HUES48 (cell line): ENCODE data around the gene SPDYE2.
"Not testable (repeated sequence)": the region's sequence is repeated elsewhere in the genome, so short reads cannot be mapped to it uniquely, and the experiment has no call there.

ENCODE experiments used
- H3K27ac ChIP-seq: one replicate; pipeline ENCODE4 v1.7.0; 2013; ENCODE audit warnings: low read depth, low read length, inconsistent platforms
- H3K27me3 ChIP-seq: 2 replicates; pipeline ENCODE4 v1.6.1; 2013; ENCODE audit warnings: mild to moderate bottlenecking, low read length; ENCODE audit not compliant: control insufficient read depth, insufficient read depth
- H3K36me3 ChIP-seq: 2 replicates; pipeline ENCODE4 v1.6.1; 2013; ENCODE audit warnings: low read length; ENCODE audit not compliant: control insufficient read depth, insufficient read depth
- H3K4me1 ChIP-seq: 2 replicates; pipeline ENCODE4 v1.6.1; 2013; ENCODE audit warnings: mild to moderate bottlenecking, low read length; ENCODE audit not compliant: control insufficient read depth, insufficient read depth
- H3K4me3 ChIP-seq: 2 replicates; pipeline ENCODE4 v1.5.1; 2013; ENCODE audit warnings: mild to moderate bottlenecking, low read depth, low read length
- H3K9ac ChIP-seq: 2 replicates; pipeline ENCODE4 v1.6.1; 2013; ENCODE audit warnings: mild to moderate bottlenecking, low read depth, low read length, moderate library complexity
- H3K9me3 ChIP-seq: 2 replicates; pipeline ENCODE4 v1.6.1; 2013; ENCODE audit warnings: low read length; ENCODE audit not compliant: control insufficient read depth, insufficient read depth

Gene SPDYE2

DNA sequence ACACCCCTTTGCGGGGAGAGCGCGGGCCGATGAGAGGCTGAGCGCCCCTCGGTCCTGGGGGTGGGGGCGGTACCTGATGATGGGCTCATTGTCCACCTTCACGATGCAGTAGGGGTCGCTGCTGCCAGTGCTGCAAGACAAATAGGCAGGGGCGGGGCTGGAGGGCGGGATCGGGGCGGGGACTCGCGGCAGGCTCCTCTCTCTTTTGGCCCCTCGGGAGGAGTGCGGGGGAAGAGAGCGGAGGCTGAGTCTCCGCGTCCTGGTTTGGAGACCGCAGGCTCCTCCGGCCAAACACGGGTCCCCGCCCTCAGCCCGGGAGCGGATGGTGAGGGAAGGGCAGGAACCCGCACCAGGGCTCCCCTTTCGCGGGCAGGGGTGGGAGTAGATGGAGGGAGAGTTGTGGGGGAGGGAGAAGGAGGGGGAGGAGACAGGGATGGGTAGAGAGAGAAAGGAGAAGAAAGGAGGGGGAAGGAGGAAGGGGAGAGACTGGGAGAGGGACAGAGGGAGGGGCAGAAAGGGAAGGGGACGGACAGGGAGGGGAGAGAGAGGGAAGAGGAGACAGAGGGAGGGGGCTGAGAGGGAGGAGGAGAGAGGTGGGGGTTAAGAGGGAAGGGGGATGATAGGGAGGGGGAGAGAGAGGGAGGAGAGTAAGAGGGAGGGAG is 60.1 kb downstream of the SPDYE2 start:
- not testable (repeated sequence) for H3K4me1 ChIP-seq, H3K4me3 ChIP-seq, H3K36me3 ChIP-seq, H3K9me3 ChIP-seq, H3K27me3 ChIP-seq, H3K27ac ChIP-seq, H3K9ac ChIP-seq

DNA sequence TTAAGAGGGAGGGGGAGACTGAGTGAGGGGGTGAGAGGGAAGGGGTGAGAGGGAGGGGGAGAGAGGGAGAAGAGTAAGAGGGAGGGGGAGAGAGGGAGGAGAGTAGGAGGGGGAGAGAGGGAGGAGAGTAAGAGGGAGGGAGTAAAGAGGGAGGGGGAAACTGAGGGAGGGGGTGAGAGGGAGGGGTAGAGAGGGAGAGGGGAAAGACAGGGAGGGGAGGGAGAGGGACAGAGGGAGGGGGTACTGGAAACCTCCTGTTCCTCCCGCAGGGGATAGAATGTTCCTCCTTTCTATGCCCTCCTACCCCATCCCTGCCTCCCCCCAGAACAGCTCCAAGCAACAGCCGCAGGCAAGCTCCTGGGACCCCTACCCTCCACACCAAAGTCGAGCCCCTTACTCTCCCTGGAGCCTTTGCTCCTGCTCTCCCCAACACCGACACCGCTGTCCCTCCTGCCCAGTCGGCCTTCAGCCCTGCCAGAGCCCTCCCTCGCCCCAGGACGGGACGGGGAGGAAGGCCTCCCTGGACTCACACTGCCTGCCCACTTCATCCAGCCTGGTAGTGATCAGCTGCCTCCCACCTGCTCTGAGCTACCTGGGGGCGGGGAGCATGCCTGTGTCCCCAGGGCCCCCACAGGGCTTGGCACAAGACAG is 60.8 kb downstream of the SPDYE2 start:
- H3K9me3 ChIP-seq, H3K27me3 ChIP-seq, H3K4me1 ChIP-seq, H3K9ac ChIP-seq, H3K4me3 ChIP-seq, H3K27ac ChIP-seq, H3K36me3 ChIP-seq: not testable (repeated sequence)
